ENCODE measurements around the gene OTOS.

- TF ChIP-seq, protein P1, sequence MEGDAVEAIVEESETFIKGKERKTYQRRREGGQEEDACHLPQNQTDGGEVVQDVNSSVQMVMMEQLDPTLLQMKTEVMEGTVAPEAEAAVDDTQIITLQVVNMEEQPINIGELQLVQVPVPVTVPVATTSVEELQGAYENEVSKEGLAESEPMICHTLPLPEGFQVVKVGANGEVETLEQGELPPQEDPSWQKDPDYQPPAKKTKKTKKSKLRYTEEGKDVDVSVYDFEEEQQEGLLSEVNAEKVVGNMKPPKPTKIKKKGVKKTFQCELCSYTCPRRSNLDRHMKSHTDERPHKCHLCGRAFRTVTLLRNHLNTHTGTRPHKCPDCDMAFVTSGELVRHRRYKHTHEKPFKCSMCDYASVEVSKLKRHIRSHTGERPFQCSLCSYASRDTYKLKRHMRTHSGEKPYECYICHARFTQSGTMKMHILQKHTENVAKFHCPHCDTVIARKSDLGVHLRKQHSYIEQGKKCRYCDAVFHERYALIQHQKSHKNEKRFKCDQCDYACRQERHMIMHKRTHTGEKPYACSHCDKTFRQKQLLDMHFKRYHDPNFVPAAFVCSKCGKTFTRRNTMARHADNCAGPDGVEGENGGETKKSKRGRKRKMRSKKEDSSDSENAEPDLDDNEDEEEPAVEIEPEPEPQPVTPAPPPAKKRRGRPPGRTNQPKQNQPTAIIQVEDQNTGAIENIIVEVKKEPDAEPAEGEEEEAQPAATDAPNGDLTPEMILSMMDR (conservative IDR thresholded peaks at IDR 0.05 in 1 of 2, IDR thresholded peaks at IDR 0.05 in 1 of 2; ENCODE audit: extremely low read depth in 1 of 2, insufficient read depth in 1 of 2, low read depth in 1 of 2, low read length in 2 of 2) = no peak
- TF ChIP-seq EZH2 (IDR thresholded peaks at IDR 0.05; ENCODE audit: borderline replicate concordance, low read length) = no peak
Measured at GRCh38 chr2:240138254-240138984, 2.0 kb downstream of the OTOS start.

Data from mammary epithelial cell (primary cell).